Measurements from ENCODE around the gene GTF2IRD1. TPM values are rescaled to one million over a fixed set of nuclear protein-coding genes. Genes with fewer than 3 reads are reported as not detected.

The GTF2IRD1 gene
- total RNA-seq, 1 experiment from 2014 or later, result 54.0 TPM

GRCh38 chr7:74498996-74499834 lies 45.5 kb downstream of the GTF2IRD1 start:
- H3K4me1 ChIP-seq (ENCODE audit: control insufficient read depth, insufficient read depth, low read length), result 0 out of 2 replicates have a peak, but pooled peaks cover 4% of the 10 kb centered on the region
- in situ Hi-C loops (cut with HindIII; ENCODE audit: low pct_unique_long_range_greater_than_20kb, low sequenced_read_pairs), result no loop called here
- no peaks in the 10 kb centered on the region for H3K36me3 ChIP-seq (ENCODE audit: control insufficient read depth, insufficient read depth, low read length)
- BruUV-seq (replicated peaks), result TSS peak; percentile 84
- intact Hi-C loops (cut with micrococcal nuclease; ENCODE audit: unreplicated experiment), result no loop called here
- H3K27ac ChIP-seq (ENCODE audit: low read length), result no peak overlapping the region
- CTCF ChIA-PET, result no interaction called here
- ATAC-seq, result no peak
- TF ChIP-seq, protein P1, sequence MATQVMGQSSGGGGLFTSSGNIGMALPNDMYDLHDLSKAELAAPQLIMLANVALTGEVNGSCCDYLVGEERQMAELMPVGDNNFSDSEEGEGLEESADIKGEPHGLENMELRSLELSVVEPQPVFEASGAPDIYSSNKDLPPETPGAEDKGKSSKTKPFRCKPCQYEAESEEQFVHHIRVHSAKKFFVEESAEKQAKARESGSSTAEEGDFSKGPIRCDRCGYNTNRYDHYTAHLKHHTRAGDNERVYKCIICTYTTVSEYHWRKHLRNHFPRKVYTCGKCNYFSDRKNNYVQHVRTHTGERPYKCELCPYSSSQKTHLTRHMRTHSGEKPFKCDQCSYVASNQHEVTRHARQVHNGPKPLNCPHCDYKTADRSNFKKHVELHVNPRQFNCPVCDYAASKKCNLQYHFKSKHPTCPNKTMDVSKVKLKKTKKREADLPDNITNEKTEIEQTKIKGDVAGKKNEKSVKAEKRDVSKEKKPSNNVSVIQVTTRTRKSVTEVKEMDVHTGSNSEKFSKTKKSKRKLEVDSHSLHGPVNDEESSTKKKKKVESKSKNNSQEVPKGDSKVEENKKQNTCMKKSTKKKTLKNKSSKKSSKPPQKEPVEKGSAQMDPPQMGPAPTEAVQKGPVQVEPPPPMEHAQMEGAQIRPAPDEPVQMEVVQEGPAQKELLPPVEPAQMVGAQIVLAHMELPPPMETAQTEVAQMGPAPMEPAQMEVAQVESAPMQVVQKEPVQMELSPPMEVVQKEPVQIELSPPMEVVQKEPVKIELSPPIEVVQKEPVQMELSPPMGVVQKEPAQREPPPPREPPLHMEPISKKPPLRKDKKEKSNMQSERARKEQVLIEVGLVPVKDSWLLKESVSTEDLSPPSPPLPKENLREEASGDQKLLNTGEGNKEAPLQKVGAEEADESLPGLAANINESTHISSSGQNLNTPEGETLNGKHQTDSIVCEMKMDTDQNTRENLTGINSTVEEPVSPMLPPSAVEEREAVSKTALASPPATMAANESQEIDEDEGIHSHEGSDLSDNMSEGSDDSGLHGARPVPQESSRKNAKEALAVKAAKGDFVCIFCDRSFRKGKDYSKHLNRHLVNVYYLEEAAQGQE (IDR thresholded peaks at IDR 0.05; ENCODE audit: insufficient read depth in 1 of 2, low read depth in 2 of 2, low read length in 1 of 2), result no peak
- no peak for TF ChIP-seq POLR2AphosphoS5 (IDR thresholded peaks at IDR 0.05; ENCODE audit: low read depth, low read length)
- TF ChIP-seq SIN3A (IDR thresholded peaks at IDR 0.05; ENCODE audit: borderline replicate concordance, insufficient read depth, low read depth, low read length), result no peak
- TF ChIP-seq CTCF (IDR thresholded peaks at IDR 0.05), result no peak
- no peak for TF ChIP-seq TCF7L2 (IDR thresholded peaks at IDR 0.05; ENCODE audit: low read depth, low read length)
- H3K9me3 ChIP-seq (ENCODE audit: control insufficient read depth, insufficient read depth, low read depth, low read length), result no peaks in the 10 kb centered on the region
- no peaks in the 10 kb centered on the region for H3K27me3 ChIP-seq (ENCODE audit: control insufficient read depth, insufficient read depth, low read length)
- H3K4me3 ChIP-seq (ENCODE audit: low read depth in 2 of 2, low read length in 2 of 2), result no peak overlapping the region
- POLR2A ChIA-PET, result no interaction called here
- no peak for DNase-seq (ENCODE audit: low read depth, low spot score)

- no peak overlapping the region for H3K4me3 ChIP-seq (ENCODE audit: low read depth in 2 of 2, low read length in 2 of 2)
- no peak overlapping the region for H3K27ac ChIP-seq (ENCODE audit: low read length)
- in situ Hi-C loops (cut with HindIII; ENCODE audit: low pct_unique_long_range_greater_than_20kb, low sequenced_read_pairs), result no loop called here
- intact Hi-C loops (cut with micrococcal nuclease; ENCODE audit: unreplicated experiment), result no loop called here
- no TSS peak for BruUV-seq (replicated peaks)
- TF ChIP-seq SIN3A (IDR thresholded peaks at IDR 0.05; ENCODE audit: borderline replicate concordance, insufficient read depth, low read depth, low read length) (no peak), CTCF (IDR thresholded peaks at IDR 0.05) (no peak), POLR2AphosphoS5 (IDR thresholded peaks at IDR 0.05; ENCODE audit: low read depth, low read length) (no peak), TCF7L2 (IDR thresholded peaks at IDR 0.05; ENCODE audit: low read depth, low read length) (no peak)
- TF ChIP-seq, protein P1 (IDR thresholded peaks at IDR 0.05; ENCODE audit: insufficient read depth in 1 of 2, low read depth in 2 of 2, low read length in 1 of 2), result no peak
- ChIA-PET POLR2A (no interaction called here), CTCF (no interaction called here)
- 0 out of 2 replicates have a peak, but pooled peaks cover 4% of the 10 kb centered on the region for H3K4me1 ChIP-seq (ENCODE audit: control insufficient read depth, insufficient read depth, low read length)
- no peak for DNase-seq (ENCODE audit: low read depth, low spot score)
- no peaks in the 10 kb centered on the region for H3K36me3 ChIP-seq (ENCODE audit: control insufficient read depth, insufficient read depth, low read length)
- ATAC-seq, result no peak
- H3K9me3 ChIP-seq (ENCODE audit: control insufficient read depth, insufficient read depth, low read depth, low read length), result no peaks in the 10 kb centered on the region
- H3K27me3 ChIP-seq (ENCODE audit: control insufficient read depth, insufficient read depth, low read length), result no peaks in the 10 kb centered on the region
Observed at GRCh38 chr7:74499835-74500388, 46.2 kb downstream of the GTF2IRD1 start.
